NT2/D1 (cell line): Measurements from ENCODE around the gene TOX2.

Experiments used
- DNase-seq: peaks from one replicate; pipeline ENCODE4 v3.0.0-alpha.2; 2011; ENCODE audit warnings: low read depth, low spot score
- H3K27me3 ChIP-seq: 2 replicates; pipeline ENCODE4 v1.6.0; 2011; ENCODE audit warnings: mild to moderate bottlenecking; ENCODE audit not compliant: insufficient read length, insufficient read depth
- H3K36me3 ChIP-seq: 2 replicates; pipeline ENCODE4 v1.6.1; 2011; ENCODE audit warnings: mild to moderate bottlenecking, low read length, mixed read lengths; ENCODE audit not compliant: insufficient read depth, insufficient read length
- H3K4me1 ChIP-seq: 2 replicates; pipeline ENCODE4 v1.5.1; 2011; ENCODE audit not compliant: insufficient read depth, insufficient read length
- H3K4me3 ChIP-seq: 2 replicates; pipeline ENCODE4 v1.5.1; 2011; ENCODE audit warnings: low read depth; ENCODE audit not compliant: insufficient read length
- H3K9ac ChIP-seq: 2 replicates; pipeline ENCODE4 v1.6.0; 2011; ENCODE audit warnings: low read depth; ENCODE audit not compliant: insufficient read length
- H3K9me3 ChIP-seq: 2 replicates; pipeline ENCODE4 v1.5.1; 2011; ENCODE audit warnings: mild to moderate bottlenecking, low read length; ENCODE audit not compliant: insufficient read depth
- SUZ12 ChIP-seq: IDR thresholded peaks from 2 replicates; pipeline ENCODE4 v1.6.1; 2011; ENCODE audit not compliant: insufficient read length, insufficient read depth; ENCODE audit errors: extremely low read depth
- YY1 ChIP-seq: IDR thresholded peaks from 2 replicates; pipeline ENCODE4 v1.6.1; 2011; ENCODE audit not compliant: insufficient read length, insufficient read depth
- ZNF274 ChIP-seq: IDR thresholded peaks from 2 replicates; pipeline ENCODE4 v1.6.1; 2011; ENCODE audit warnings: mild to moderate bottlenecking, low read depth, low read length

Gene TOX2

GRCh38 chr20:44022464-44022863 lies 107.8 kb downstream of the TOX2 start:
- TF ChIP-seq YY1 (no peak), ZNF274 (no peak), SUZ12 (no peak)
- Histone ChIP-seq H3K27me3 (no peaks in the 10 kb centered on the region), H3K4me1 (peaks cover 15% of the 10 kb centered on the region), H3K9me3 (no peaks in the 10 kb centered on the region), H3K4me3 (no peak overlapping the region), H3K36me3 (no peaks in the 10 kb centered on the region), H3K9ac (no peak overlapping the region)
- DNase-seq = no peak

DNA sequence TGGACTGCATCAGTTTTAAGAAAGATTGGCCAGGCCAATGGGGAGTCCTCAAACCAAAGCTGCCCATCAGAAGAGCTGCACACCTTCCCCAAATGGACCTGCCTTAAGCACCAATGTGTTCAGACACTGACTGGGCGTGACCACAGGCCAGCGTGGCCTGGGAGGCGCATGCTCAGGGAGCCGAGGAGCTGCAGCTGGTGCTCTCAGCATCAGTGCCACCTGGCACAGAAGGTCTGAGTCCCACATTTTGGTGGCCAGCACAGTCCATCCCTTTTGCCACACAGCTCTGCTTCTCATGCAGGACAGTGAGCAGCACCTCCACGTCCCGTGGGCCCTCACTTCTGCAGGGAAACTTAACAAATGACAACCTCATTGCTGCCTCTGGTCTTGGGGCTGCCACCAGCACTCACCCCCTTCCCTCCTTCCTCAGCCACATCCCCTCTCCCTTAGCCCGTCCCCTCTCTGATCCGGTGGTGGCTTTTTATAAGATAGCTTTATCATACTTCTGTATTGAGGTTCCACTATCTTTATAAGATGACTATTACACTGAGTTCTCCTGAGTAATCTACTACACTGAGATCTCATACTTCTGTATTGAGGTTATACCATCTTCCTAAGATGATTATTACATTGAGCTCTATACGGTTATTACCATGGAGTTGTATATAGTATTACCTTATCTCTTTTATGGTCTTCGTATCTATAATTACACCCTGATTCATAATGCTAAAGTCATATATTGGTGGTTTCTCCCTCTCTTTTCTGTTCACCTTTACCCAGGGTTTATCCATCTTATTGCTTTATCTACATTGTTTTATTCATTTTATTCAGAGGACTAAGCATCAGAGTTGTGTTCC lies 109.1 kb downstream of the TOX2 start:
- no peak for TF ChIP-seq ZNF274
- TF ChIP-seq SUZ12 = no peak
- no peak for TF ChIP-seq YY1
- no peaks in the 10 kb centered on the region for H3K36me3 ChIP-seq
- no peaks in the 10 kb centered on the region for H3K9me3 ChIP-seq
- no peak overlapping the region for H3K4me3 ChIP-seq
- no peak for DNase-seq
- no peak overlapping the region for H3K9ac ChIP-seq
- H3K4me1 ChIP-seq = peaks cover 12% of the 10 kb centered on the region
- no peaks in the 10 kb centered on the region for H3K27me3 ChIP-seq

DNA sequence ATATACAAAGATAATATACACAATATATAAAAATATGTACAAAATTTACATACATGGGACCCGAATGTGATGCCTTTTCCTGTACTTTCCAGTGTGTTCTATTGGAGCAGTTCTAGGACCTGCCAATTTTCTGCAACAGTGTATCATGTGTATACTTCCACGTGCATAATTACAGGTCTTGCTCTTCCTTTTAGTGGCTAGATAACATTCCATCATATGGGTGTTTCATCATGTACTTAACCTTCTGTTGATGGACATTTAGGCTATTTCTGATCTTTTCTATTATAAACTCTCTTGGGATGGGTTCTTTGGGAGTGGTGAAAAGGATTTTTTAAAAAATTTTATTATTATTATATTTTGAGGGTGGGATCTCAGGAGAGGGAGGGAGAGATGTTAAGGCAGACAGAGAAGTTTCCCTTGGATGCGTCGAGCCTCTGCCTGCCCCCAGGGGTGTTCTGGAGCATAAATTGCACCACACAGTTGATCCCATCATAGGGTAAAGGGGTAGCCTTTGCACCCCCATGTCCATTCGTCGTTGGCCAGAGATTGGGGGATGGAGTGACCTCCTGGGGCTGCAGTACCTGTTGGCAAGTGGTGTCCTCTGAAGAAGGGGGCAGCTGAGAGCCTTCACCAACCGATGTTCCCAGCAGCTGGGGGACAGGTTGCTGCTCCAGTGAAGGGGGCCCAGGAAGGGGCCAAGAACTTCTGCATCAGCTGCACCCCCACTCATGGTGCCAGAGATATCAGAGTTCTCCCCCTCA lies 110.3 kb downstream of the TOX2 start:
- Histone ChIP-seq H3K27me3 (no peaks in the 10 kb centered on the region), H3K4me1 (peaks cover 10% of the 10 kb centered on the region), H3K36me3 (no peaks in the 10 kb centered on the region), H3K9me3 (no peaks in the 10 kb centered on the region), H3K4me3 (no peak overlapping the region), H3K9ac (no peak overlapping the region)
- TF ChIP-seq YY1 (no peak), ZNF274 (no peak), SUZ12 (no peak)
- DNase-seq = no peak

DNA sequence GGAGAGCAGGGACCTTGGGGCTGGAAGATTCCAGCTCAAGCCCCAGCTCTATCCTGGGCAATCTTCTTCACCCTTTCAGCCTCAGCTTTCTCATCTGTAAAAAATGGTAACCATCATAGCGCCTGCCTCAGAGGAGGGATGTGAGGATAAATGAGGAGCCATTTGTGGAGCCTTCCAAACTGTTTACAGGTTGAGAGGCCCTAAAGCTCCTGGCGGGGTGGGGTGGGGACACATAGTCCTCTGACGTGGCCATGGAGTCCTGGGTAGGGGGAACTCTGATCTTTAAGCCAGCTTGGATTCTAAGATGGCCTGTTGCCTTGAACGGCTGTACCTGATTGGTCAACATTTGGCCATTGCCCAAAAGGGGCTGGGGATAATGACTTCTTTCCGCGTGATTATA lies 111.1 kb downstream of the TOX2 start:
- Histone ChIP-seq H3K9me3 (no peaks in the 10 kb centered on the region), H3K27me3 (no peaks in the 10 kb centered on the region), H3K36me3 (no peaks in the 10 kb centered on the region), H3K4me3 (no peak overlapping the region), H3K9ac (no peak overlapping the region), H3K4me1 (peaks cover 5% of the 10 kb centered on the region)
- no peak for DNase-seq
- TF ChIP-seq SUZ12 (no peak), YY1 (no peak), ZNF274 (no peak)

DNA sequence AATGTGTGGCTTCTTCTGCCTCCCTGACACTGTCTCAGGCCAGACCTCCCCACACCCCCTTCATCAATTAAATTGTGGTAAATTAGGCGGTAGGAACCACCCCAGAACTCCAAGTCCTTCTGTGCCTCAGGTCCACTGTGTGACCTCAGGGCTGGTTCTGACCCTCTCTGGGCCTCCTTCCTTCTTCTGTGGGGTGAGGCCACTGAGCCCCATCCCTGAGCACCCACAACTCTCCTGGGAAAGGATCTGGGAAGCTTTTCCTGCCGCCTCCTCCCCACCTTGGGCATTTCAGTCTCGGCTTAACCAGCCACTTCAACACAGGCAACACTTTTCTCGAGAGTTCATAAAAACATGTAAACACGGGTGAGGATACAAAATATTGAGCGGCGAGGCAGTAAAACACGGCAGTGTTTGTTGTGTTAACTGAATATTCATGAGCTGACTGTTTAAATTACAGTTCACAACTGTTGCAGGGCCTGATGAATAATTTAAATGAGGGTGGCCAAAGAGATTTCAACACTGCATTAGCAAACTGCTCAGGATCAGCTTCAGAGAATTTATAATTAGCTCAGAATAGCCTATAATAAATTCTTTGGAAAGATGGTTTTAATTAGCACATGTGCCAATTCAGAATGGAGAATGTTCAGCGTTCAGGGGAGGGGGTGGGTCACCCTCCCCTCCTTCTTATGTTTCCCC lies 112.1 kb downstream of the TOX2 start:
- TF ChIP-seq ZNF274 (no peak), YY1 (no peak), SUZ12 (no peak)
- no peaks in the 10 kb centered on the region for H3K36me3 ChIP-seq
- no peak overlapping the region for H3K4me3 ChIP-seq
- H3K4me1 ChIP-seq = peaks cover 2% of the 10 kb centered on the region
- H3K9ac ChIP-seq = no peak overlapping the region
- no peaks in the 10 kb centered on the region for H3K9me3 ChIP-seq
- DNase-seq = no peak
- H3K27me3 ChIP-seq = no peaks in the 10 kb centered on the region

- Histone ChIP-seq H3K4me1 (peaks cover 7% of the 10 kb centered on the region), H3K4me3 (no peak overlapping the region), H3K36me3 (no peaks in the 10 kb centered on the region), H3K27me3 (no peaks in the 10 kb centered on the region), H3K9me3 (no peaks in the 10 kb centered on the region), H3K9ac (no peak overlapping the region)
- TF ChIP-seq SUZ12 = no peak
- DNase-seq = no peak
These were observed 112.8 kb downstream of the TOX2 start for GRCh38 chr20:44027343-44028002.
